Measurements from ENCODE around the gene CFAP54.

- TF ChIP-seq POLR2AphosphoS5 (IDR thresholded peaks at IDR 0.05) (no peak), CTCF (IDR thresholded peaks at IDR 0.05; ENCODE audit: poor library complexity, severe bottlenecking) (no peak), SMC3 (conservative IDR thresholded peaks at IDR 0.05; ENCODE audit: poor library complexity) (no peak)
Measured at GRCh38 chr12:96493106-96493505, 3.7 kb downstream of the CFAP54 start.

Data from neural cell (in vitro differentiated cells).